Endothelial cell of umbilical vein (primary cell): ENCODE results near the gene INPP5A. TPM values are rescaled to one million over a fixed set of nuclear protein-coding genes. Genes with fewer than 3 reads are reported as not detected.

Source experiments
- BruUV-seq: library from RNA; stranded (reverse); fragments of 400-500 nt; replicated peaks from 2 replicates; lab custom pipeline; 2021; lab: Mats Ljungman, UMichigan
- CTCF ChIA-PET: fragments of 300-600, 350-600 bp; sonication (Branson Sonifier 250); formaldehyde crosslinking; loops from one replicate; lab custom pipeline; 2021; ENCODE audit warnings: antibody characterized with exemption, inconsistent platforms; lab: Charles Lee
- POLR2A ChIA-PET: fragments of 300-600, 350-600 bp; sonication (Branson Sonifier 250); formaldehyde crosslinking; loops from one replicate; lab custom pipeline; 2021; ENCODE audit warnings: antibody characterized with exemption, inconsistent platforms; lab: Charles Lee
- DNase-seq: peaks from one replicate; pipeline ENCODE4 v3.0.0-alpha.2; 2011; ENCODE audit warnings: low read depth, low spot score
- FAIRE-seq: peaks from 2 replicates; lab custom pipeline; 2011; peaks lifted over from hg19 to GRCh38; lab: Jason Lieb, UNC
- H2AFZ ChIP-seq: 2 replicates; pipeline ENCODE4 v1.6.0; 2012; ENCODE audit warnings: low read depth, low read length, control low read depth, inconsistent platforms
- H3K27ac ChIP-seq: 2 replicates; pipeline ENCODE4 v1.5.1; 2011; ENCODE audit warnings: low read depth, mild to moderate bottlenecking, control low read depth, low read length, moderate library complexity; ENCODE audit not compliant: insufficient read depth
- H3K27me3 ChIP-seq, 2 experiments: 2 replicates each; pipeline versions ENCODE4 v1.6.0 to v1.6.1; 2011; ENCODE audit warnings: low read length in 2 of 2, mixed read lengths in 1 of 2; ENCODE audit not compliant: control insufficient read depth in 2 of 2, insufficient read depth in 2 of 2
- H3K36me3 ChIP-seq, 2 experiments: 2 replicates in 1 of 2; 3 replicates in 1 of 2; pipeline ENCODE4 v1.5.1; 2011; ENCODE audit warnings: low read length in 2 of 2, mild to moderate bottlenecking in 1 of 2, moderate library complexity in 1 of 2; ENCODE audit not compliant: control insufficient read depth in 2 of 2, insufficient read depth in 2 of 2; ENCODE audit errors: extremely low read depth in 1 of 2
- H3K4me1 ChIP-seq: 3 replicates; pipeline ENCODE4 v1.5.1; 2011; ENCODE audit warnings: mild to moderate bottlenecking, low read length; ENCODE audit not compliant: control insufficient read depth, insufficient read depth; ENCODE audit errors: extremely low read depth
- H3K4me2 ChIP-seq: 2 replicates; pipeline ENCODE4 v1.6.1; 2011; ENCODE audit warnings: low read length, control low read depth, mixed read lengths; ENCODE audit not compliant: insufficient read depth
- H3K4me3 ChIP-seq, 3 experiments: fragments of 200-600 bp in 1 of 3; sonication (generic), shearing (Covaris generic) in 1 of 3; replicated peaks in 1 of 3; 2 replicates each; pipeline ENCODE4 v1.5.1; 2011 to 2016; ENCODE audit warnings: control low read depth in 3 of 3, low read length in 3 of 3, mild to moderate bottlenecking in 2 of 3, inconsistent platforms in 1 of 3, low read depth in 1 of 3, moderate library complexity in 1 of 3; ENCODE audit not compliant: insufficient read depth in 1 of 3
- H3K79me2 ChIP-seq: 2 replicates; pipeline ENCODE4 v1.6.0; 2012; ENCODE audit warnings: low read length, inconsistent platforms; ENCODE audit not compliant: control insufficient read depth, insufficient read depth
- H3K9ac ChIP-seq: replicated peaks from 2 replicates; pipeline ENCODE3; 2011; ENCODE audit warnings: low read length, control low read depth; ENCODE audit not compliant: insufficient read depth; ENCODE audit errors: extremely low read depth
- H3K9me1 ChIP-seq: replicated peaks from 3 replicates; pipeline ENCODE4 v1.6.0; 2011; ENCODE audit warnings: mild to moderate bottlenecking, low read length; ENCODE audit not compliant: control insufficient read depth, insufficient read depth; ENCODE audit errors: extremely low read depth
- H3K9me3 ChIP-seq: replicated peaks from 2 replicates; pipeline ENCODE4 v1.5.1; 2012; ENCODE audit warnings: low read length, inconsistent platforms; ENCODE audit not compliant: control insufficient read depth, insufficient read depth
- H4K20me1 ChIP-seq: replicated peaks from 2 replicates; pipeline ENCODE3; 2011; ENCODE audit warnings: mild to moderate bottlenecking, low read length; ENCODE audit not compliant: control insufficient read depth, insufficient read depth; ENCODE audit errors: extremely low read depth
- EZH2 ChIP-seq: IDR thresholded peaks from 2 replicates; pipeline ENCODE4 v1.6.1; 2012; ENCODE audit warnings: borderline replicate concordance, low read depth, mild to moderate bottlenecking, moderate library complexity, low read length, inconsistent platforms; ENCODE audit not compliant: severe bottlenecking
- FOS ChIP-seq: IDR thresholded peaks from 2 replicates; pipeline ENCODE4 v1.6.1; 2011; ENCODE audit warnings: mild to moderate bottlenecking, low read length, moderate library complexity, borderline replicate concordance; ENCODE audit not compliant: insufficient read depth
- GATA2 ChIP-seq: IDR thresholded peaks from 2 replicates; pipeline ENCODE4 v1.7.0; 2011; ENCODE audit warnings: low read depth, mild to moderate bottlenecking, moderate library complexity, mixed read lengths, low read length; ENCODE audit not compliant: insufficient read length, insufficient read depth
- JUN ChIP-seq: IDR thresholded peaks from 2 replicates; pipeline ENCODE4 v1.6.1; 2011; ENCODE audit warnings: borderline replicate concordance, low read depth; ENCODE audit not compliant: insufficient read length, insufficient read depth
- MYC ChIP-seq: IDR thresholded peaks from one replicate; pipeline ENCODE4 v1.6.1; 2011; ENCODE audit warnings: mild to moderate bottlenecking, low read depth, low read length
- POLR2A ChIP-seq: IDR thresholded peaks from 2 replicates; pipeline ENCODE4 v1.6.1; 2012; ENCODE audit warnings: low read depth, mild to moderate bottlenecking, control low read depth, low read length
- POLR2AphosphoS5 ChIP-seq: IDR thresholded peaks from 2 replicates; pipeline ENCODE4 v1.6.1; 2012; ENCODE audit warnings: low read depth, mild to moderate bottlenecking, control low read depth, low read length, moderate library complexity; ENCODE audit not compliant: insufficient read depth
- dilution Hi-C: fragments of 300-500 bp; cut with MboI; formaldehyde crosslinking; loops from one replicate; pipeline ENCODE4 v1.15.0; 2019; ENCODE audit warnings: low sequenced_read_pairs; ENCODE audit not compliant: extremely low pct_ligation_motif_present
- intact Hi-C: fragments of 100-400 bp; cut with micrococcal nuclease; formaldehyde crosslinking; loops from one replicate; pipeline ENCODE4 v1.10.0; 2022
- polyA plus RNA-seq, 4 experiments: library from polyadenylated mRNA; depleted of rRNA in 3 of 4; stranded (reverse) in 3 of 4; unstranded in 1 of 4; fragments of >200 nt; gene quantifications; 2 replicates each; pipeline versions ENCODE4 v1.2.1 to v1.2.3, GENCODE V29; 2011 to 2012; ENCODE audit warnings: missing spikeins in 1 of 4
- total RNA-seq: library from RNA; stranded (reverse); gene quantifications from 2 replicates; pipeline ENCODE4 v1.2.3, GENCODE V29; 2021
- TF ChIP-seq, protein P1 (sequence below): IDR thresholded peaks from 2 replicates; pipeline ENCODE4 v1.6.1; 2011; ENCODE audit not compliant: insufficient read depth, insufficient read length
- TF ChIP-seq, protein P2 (sequence below), 2 donors: IDR thresholded peaks; 1 replicate in 1 of 2; 2 replicates in 1 of 2; pipeline ENCODE4 v1.5.1; 2011; ENCODE audit warnings: low read length in 2 of 2, mild to moderate bottlenecking in 2 of 2, moderate library complexity in 2 of 2, control low read depth in 1 of 2, inconsistent platforms in 1 of 2, low read depth in 1 of 2; ENCODE audit not compliant: insufficient read depth in 1 of 2; ENCODE audit errors: extremely low read depth in 1 of 2

The INPP5A gene
- total and polyA plus RNA-seq, 2 donors (not counting 3 experiments of a cell fraction or from before 2014, with no cell fraction given): 22.9 to 33.2 TPM

DNA sequence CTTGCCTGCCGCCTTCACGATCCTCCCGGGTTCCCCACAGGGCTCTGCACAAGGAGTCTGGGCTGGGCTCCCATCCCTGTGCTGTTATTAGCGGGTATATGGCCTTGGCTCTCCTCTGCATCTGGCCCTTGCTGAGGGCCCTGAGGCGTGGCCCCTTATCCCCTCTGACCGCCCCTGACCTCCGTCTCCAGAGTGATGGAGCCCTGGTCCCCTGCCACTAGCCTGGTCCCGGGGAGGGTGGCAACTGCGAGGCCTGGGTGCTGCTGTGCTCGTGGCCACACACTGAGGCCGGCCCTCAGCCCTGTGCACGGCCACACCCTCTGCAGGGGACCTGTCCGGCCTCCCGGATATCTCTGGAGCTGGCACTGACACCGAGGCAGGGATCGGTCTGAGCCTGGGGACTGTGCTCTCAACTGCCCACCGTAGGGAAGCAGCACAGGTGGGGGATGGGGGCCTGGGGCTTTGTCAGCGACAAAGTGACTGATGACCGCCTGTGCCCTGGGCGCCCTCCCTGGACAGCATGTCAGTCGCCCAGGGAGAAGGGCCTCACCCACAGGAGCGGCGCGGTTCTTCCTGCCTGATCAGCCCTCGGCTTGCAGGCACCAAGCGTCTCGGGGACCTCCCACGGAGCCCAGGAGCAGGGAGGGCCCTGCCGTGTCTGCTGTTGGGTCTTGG lies 176.0 kb downstream of the INPP5A start:
- Histone ChIP-seq H3K9me1 (no peaks in the 10 kb centered on the region), H3K4me3 (no peak overlapping the region), H3K27ac (no peak overlapping the region), H4K20me1 (no peaks in the 10 kb centered on the region), H3K4me1 (no peaks in the 10 kb centered on the region), H3K4me2 (no peak overlapping the region), H3K27me3 (no peaks in the 10 kb centered on the region), H3K9me3 (no peaks in the 10 kb centered on the region), H3K36me3 (peaks cover 0 to 2% of the 10 kb centered on the region in 2 experiments), H3K79me2 (no peaks in the 10 kb centered on the region), H3K9ac (no peak overlapping the region), H2AFZ (no peak overlapping the region)
- POLR2A ChIA-PET: no interaction called here
- no TSS peak for BruUV-seq
- no peak for DNase-seq
- intact Hi-C loops: no loop called here
- dilution Hi-C loops: no loop called here
- CTCF ChIA-PET: no interaction called here
- no peak for FAIRE-seq
- TF ChIP-seq JUN: no peak
- no peak for TF ChIP-seq EZH2
- no peak for TF ChIP-seq POLR2A
- TF ChIP-seq GATA2: no peak
- TF ChIP-seq POLR2AphosphoS5: no peak
- no peak for TF ChIP-seq FOS
- no peak for TF ChIP-seq MYC
- TF ChIP-seq, protein P1, sequence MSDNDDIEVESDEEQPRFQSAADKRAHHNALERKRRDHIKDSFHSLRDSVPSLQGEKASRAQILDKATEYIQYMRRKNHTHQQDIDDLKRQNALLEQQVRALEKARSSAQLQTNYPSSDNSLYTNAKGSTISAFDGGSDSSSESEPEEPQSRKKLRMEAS: no peak
- TF ChIP-seq, protein P2, sequence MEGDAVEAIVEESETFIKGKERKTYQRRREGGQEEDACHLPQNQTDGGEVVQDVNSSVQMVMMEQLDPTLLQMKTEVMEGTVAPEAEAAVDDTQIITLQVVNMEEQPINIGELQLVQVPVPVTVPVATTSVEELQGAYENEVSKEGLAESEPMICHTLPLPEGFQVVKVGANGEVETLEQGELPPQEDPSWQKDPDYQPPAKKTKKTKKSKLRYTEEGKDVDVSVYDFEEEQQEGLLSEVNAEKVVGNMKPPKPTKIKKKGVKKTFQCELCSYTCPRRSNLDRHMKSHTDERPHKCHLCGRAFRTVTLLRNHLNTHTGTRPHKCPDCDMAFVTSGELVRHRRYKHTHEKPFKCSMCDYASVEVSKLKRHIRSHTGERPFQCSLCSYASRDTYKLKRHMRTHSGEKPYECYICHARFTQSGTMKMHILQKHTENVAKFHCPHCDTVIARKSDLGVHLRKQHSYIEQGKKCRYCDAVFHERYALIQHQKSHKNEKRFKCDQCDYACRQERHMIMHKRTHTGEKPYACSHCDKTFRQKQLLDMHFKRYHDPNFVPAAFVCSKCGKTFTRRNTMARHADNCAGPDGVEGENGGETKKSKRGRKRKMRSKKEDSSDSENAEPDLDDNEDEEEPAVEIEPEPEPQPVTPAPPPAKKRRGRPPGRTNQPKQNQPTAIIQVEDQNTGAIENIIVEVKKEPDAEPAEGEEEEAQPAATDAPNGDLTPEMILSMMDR (IDR thresholded peaks at IDR 0.05; ENCODE audit: extremely low read depth in 1 of 2, insufficient read depth in 1 of 2, low read depth in 1 of 2, low read length in 2 of 2): no peak
